Measurements from ENCODE around the gene UBE2O. TPM values are rescaled to one million over a fixed set of nuclear protein-coding genes. Genes with fewer than 3 reads are reported as not detected.

The UBE2O gene
- total RNA-seq, 1 experiment from 2014 or later: 22.9 TPM

GRCh38 chr17:76490112-76490710 is 37.3 kb upstream of the UBE2O start:
- no peak for DNase-seq (ENCODE audit: low read depth)
- in situ Hi-C loops (cut with HindIII; ENCODE audit: low pct_unique_long_range_greater_than_20kb, low sequenced_read_pairs): no loop called here

- in situ Hi-C loops (cut with HindIII; ENCODE audit: low pct_unique_long_range_greater_than_20kb, low sequenced_read_pairs): no loop called here
- DNase-seq (ENCODE audit: low read depth): no peak
Measured at GRCh38 chr17:76487451-76488192, 34.7 kb upstream of the UBE2O start.

GRCh38 chr17:76485569-76485968 is 32.6 kb upstream of the UBE2O start:
- in situ Hi-C loops (cut with HindIII; ENCODE audit: low pct_unique_long_range_greater_than_20kb, low sequenced_read_pairs): no loop called here
- DNase-seq (ENCODE audit: low read depth): no peak

- no peak for DNase-seq (ENCODE audit: low read depth)
- in situ Hi-C loops (cut with HindIII; ENCODE audit: low pct_unique_long_range_greater_than_20kb, low sequenced_read_pairs): no loop called here
Measured at GRCh38 chr17:76484228-76484725, 31.3 kb upstream of the UBE2O start.

- in situ Hi-C loops (cut with HindIII; ENCODE audit: low pct_unique_long_range_greater_than_20kb, low sequenced_read_pairs): no loop called here
- no peak for DNase-seq (ENCODE audit: low read depth)
Measured at GRCh38 chr17:76481071-76481655, 28.2 kb upstream of the UBE2O start.

GRCh38 chr17:76480632-76481031 is 27.7 kb upstream of the UBE2O start:
- in situ Hi-C loops (cut with HindIII; ENCODE audit: low pct_unique_long_range_greater_than_20kb, low sequenced_read_pairs): no loop called here
- DNase-seq (ENCODE audit: low read depth): no peak

- in situ Hi-C loops (cut with HindIII; ENCODE audit: low pct_unique_long_range_greater_than_20kb, low sequenced_read_pairs): no loop called here
- DNase-seq (ENCODE audit: low read depth): no peak
Measured at GRCh38 chr17:76479515-76480060, 26.6 kb upstream of the UBE2O start.

- no peak for DNase-seq (ENCODE audit: low read depth)
- in situ Hi-C loops (cut with HindIII; ENCODE audit: low pct_unique_long_range_greater_than_20kb, low sequenced_read_pairs): no loop called here
Measured at GRCh38 chr17:76478730-76479514, 26.0 kb upstream of the UBE2O start.

- no peak for DNase-seq (ENCODE audit: low read depth)
- in situ Hi-C loops (cut with HindIII; ENCODE audit: low pct_unique_long_range_greater_than_20kb, low sequenced_read_pairs): no loop called here
Measured at GRCh38 chr17:76478097-76478496, 25.1 kb upstream of the UBE2O start.

- DNase-seq (ENCODE audit: low read depth): no peak
- in situ Hi-C loops (cut with HindIII; ENCODE audit: low pct_unique_long_range_greater_than_20kb, low sequenced_read_pairs): no loop called here
Measured at GRCh38 chr17:76477576-76477975, 24.6 kb upstream of the UBE2O start.

GRCh38 chr17:76476736-76477135 is 23.8 kb upstream of the UBE2O start:
- in situ Hi-C loops (cut with HindIII; ENCODE audit: low pct_unique_long_range_greater_than_20kb, low sequenced_read_pairs): no loop called here
- DNase-seq (ENCODE audit: low read depth): no peak

GRCh38 chr17:76475302-76475701 is 22.4 kb upstream of the UBE2O start:
- in situ Hi-C loops (cut with HindIII; ENCODE audit: low pct_unique_long_range_greater_than_20kb, low sequenced_read_pairs): no loop called here
- DNase-seq (ENCODE audit: low read depth): no peak

GRCh38 chr17:76474894-76475293 is 21.9 kb upstream of the UBE2O start:
- in situ Hi-C loops (cut with HindIII; ENCODE audit: low pct_unique_long_range_greater_than_20kb, low sequenced_read_pairs): no loop called here

GRCh38 chr17:76474238-76474637 is 21.3 kb upstream of the UBE2O start:
- no peak for DNase-seq (ENCODE audit: low read depth)
- in situ Hi-C loops (cut with HindIII; ENCODE audit: low pct_unique_long_range_greater_than_20kb, low sequenced_read_pairs): no loop called here

More at GRCh38 chr17:76474894-76475293, 21.9 kb upstream of the UBE2O start:
- DNase-seq (ENCODE audit: low read depth): no peak

- in situ Hi-C loops (cut with HindIII; ENCODE audit: low pct_unique_long_range_greater_than_20kb, low sequenced_read_pairs): no loop called here
Measured at GRCh38 chr17:76473541-76473985, 20.6 kb upstream of the UBE2O start.

GRCh38 chr17:76472726-76473125 is 19.8 kb upstream of the UBE2O start:
- in situ Hi-C loops (cut with HindIII; ENCODE audit: low pct_unique_long_range_greater_than_20kb, low sequenced_read_pairs): no loop called here
- no peak for DNase-seq (ENCODE audit: low read depth)

More at GRCh38 chr17:76473541-76473985, 20.6 kb upstream of the UBE2O start:
- DNase-seq (ENCODE audit: low read depth): no peak

- in situ Hi-C loops (cut with HindIII; ENCODE audit: low pct_unique_long_range_greater_than_20kb, low sequenced_read_pairs): no loop called here
- no peak for DNase-seq (ENCODE audit: low read depth)
Measured at GRCh38 chr17:76472258-76472645, 19.3 kb upstream of the UBE2O start.

GRCh38 chr17:76471498-76472257 is 18.7 kb upstream of the UBE2O start:
- no peak for DNase-seq (ENCODE audit: low read depth)
- in situ Hi-C loops (cut with HindIII; ENCODE audit: low pct_unique_long_range_greater_than_20kb, low sequenced_read_pairs): no loop called here

Data from Caki2 (cell line).